Right kidney (tissue), 1 donor: Measurements from ENCODE around the gene JAML.

Experiments used
- DNase-seq: peaks from one replicate; pipeline ENCODE4 v3.0.0-alpha.2; 2016

The JAML gene

GRCh38 chr11:118216621-118217481, 8.0 kb downstream of the JAML start:
- no peak for DNase-seq

- no peak for DNase-seq
Observed at GRCh38 chr11:118215765-118216164, 9.0 kb downstream of the JAML start.

GRCh38 chr11:118215262-118215661, 9.5 kb downstream of the JAML start:
- no peak for DNase-seq

- no peak for DNase-seq
Observed at GRCh38 chr11:118214210-118214914, 10.4 kb downstream of the JAML start.

GRCh38 chr11:118213781-118214180, 11.0 kb downstream of the JAML start:
- no peak for DNase-seq

- DNase-seq: no peak
Observed at GRCh38 chr11:118213201-118213600, 11.6 kb downstream of the JAML start.

- no peak for DNase-seq
Observed at GRCh38 chr11:118212781-118213191, 12.0 kb downstream of the JAML start.

- no peak for DNase-seq
Observed at GRCh38 chr11:118212131-118212725, 12.6 kb downstream of the JAML start.

- DNase-seq: no peak
Observed at GRCh38 chr11:118211006-118211405, 13.8 kb downstream of the JAML start.

GRCh38 chr11:118210323-118210722, 14.5 kb downstream of the JAML start:
- no peak for DNase-seq

GRCh38 chr11:118209033-118209432, 15.8 kb downstream of the JAML start:
- DNase-seq: no peak

- no peak for DNase-seq
Observed at GRCh38 chr11:118207079-118207478, 17.7 kb downstream of the JAML start.

GRCh38 chr11:118206391-118207031, 18.3 kb downstream of the JAML start:
- peak; percentile 12 for DNase-seq

GRCh38 chr11:118205606-118206378, 19.0 kb downstream of the JAML start:
- DNase-seq: no peak

- no peak for DNase-seq
Observed at GRCh38 chr11:118202599-118203422, 22.0 kb downstream of the JAML start.

GRCh38 chr11:118201966-118202365, 22.8 kb downstream of the JAML start:
- no peak for DNase-seq

- no peak for DNase-seq
Observed at GRCh38 chr11:118200901-118201680, 23.7 kb downstream of the JAML start.

- DNase-seq: no peak
Observed at GRCh38 chr11:118200497-118200896, 24.3 kb downstream of the JAML start.

- no peak for DNase-seq
Observed at GRCh38 chr11:118199135-118199534, 25.7 kb downstream of the JAML start.

GRCh38 chr11:118198370-118198769, 26.4 kb downstream of the JAML start:
- peak; percentile 65 for DNase-seq
